CD4-positive, alpha-beta T cell (primary cell): ENCODE measurements around the gene MAN2A1. TPM values are rescaled to one million over a fixed set of nuclear protein-coding genes. Genes with fewer than 3 reads are reported as not detected.

Source experiments
- ATAC-seq: fragments of 200-7000 bp; cut with Tn5 transposase; one replicate; pipeline ENCODE4 v1.10.0; 2022; ENCODE audit warnings: mild to moderate bottlenecking; ENCODE audit not compliant: poor library complexity
- CTCF ChIA-PET: fragments of 350-600 bp; sonication (Branson Sonifier 250); formaldehyde crosslinking; loops from one replicate; lab custom pipeline; 2021; ENCODE audit warnings: antibody characterized with exemption, inconsistent platforms; lab: Charles Lee
- POLR2A ChIA-PET: fragments of 350-600 bp; sonication (Branson Sonifier 250); formaldehyde crosslinking; loops from one replicate; lab custom pipeline; 2021; ENCODE audit warnings: antibody characterized with exemption, inconsistent platforms; lab: Charles Lee
- DNase-seq, 14 experiments: peaks; one replicate each; pipeline ENCODE4 v3.0.0-alpha.2; 2013 to 2020; ENCODE audit warnings: mixed read lengths in 2 of 14
- H3K27ac ChIP-seq, 2 donors: one replicate each; pipeline versions ENCODE4 v1.5.1 to v1.7.0; 2013; ENCODE audit warnings: low read length in 2 of 2, low read depth in 1 of 2, mild to moderate bottlenecking in 1 of 2
- H3K27me3 ChIP-seq, 2 experiments: 1 replicate in 1 of 2; 2 replicates in 1 of 2; pipeline versions ENCODE4 v1.6.1 to v1.7.0; 2013; ENCODE audit warnings: low read length in 2 of 2, control low read depth in 1 of 2, mild to moderate bottlenecking in 1 of 2, moderate library complexity in 1 of 2; ENCODE audit not compliant: insufficient read depth in 2 of 2, control insufficient read depth in 1 of 2
- H3K36me3 ChIP-seq: one replicate; pipeline ENCODE4 v1.6.1; 2013; ENCODE audit warnings: low read length, control low read depth; ENCODE audit not compliant: insufficient read depth
- H3K4me1 ChIP-seq: one replicate; pipeline ENCODE4 v1.6.1; 2013; ENCODE audit warnings: low read length, control low read depth; ENCODE audit not compliant: insufficient read depth
- H3K4me3 ChIP-seq: one replicate; pipeline ENCODE4 v1.5.1; 2013; ENCODE audit warnings: mild to moderate bottlenecking, low read length, moderate library complexity
- H3K9me3 ChIP-seq, 2 experiments: 1 replicate in 1 of 2; 2 replicates in 1 of 2; pipeline versions ENCODE4 v1.6.1 to v1.7.0; 2013; ENCODE audit warnings: low read length in 2 of 2, mild to moderate bottlenecking in 2 of 2, control low read depth in 1 of 2, moderate library complexity in 1 of 2; ENCODE audit not compliant: control insufficient read depth in 1 of 2, insufficient read depth in 1 of 2
- H3K27ac Mint-ChIP-seq: one replicate; pipeline ENCODE4 v1.8.0; 2020; ENCODE audit warnings: mixed read lengths
- H3K27me3 Mint-ChIP-seq: one replicate; pipeline ENCODE4 v1.8.0; 2021; ENCODE audit warnings: mixed read lengths
- H3K36me3 Mint-ChIP-seq: one replicate; pipeline ENCODE4 v1.8.0; 2021; ENCODE audit warnings: low read depth, mixed read lengths
- H3K4me1 Mint-ChIP-seq: one replicate; pipeline ENCODE4 v1.8.0; 2021; ENCODE audit warnings: low read depth, mixed read lengths
- H3K4me3 Mint-ChIP-seq: one replicate; pipeline ENCODE4 v1.8.0; 2020; ENCODE audit warnings: mild to moderate bottlenecking, mixed read lengths
- H3K9me3 Mint-ChIP-seq: one replicate; pipeline ENCODE4 v1.8.0; 2020; ENCODE audit warnings: mixed read lengths
- intact Hi-C, 2 experiments: fragments of 100-400 bp; cut with DNase I in 1 of 2; cut with micrococcal nuclease in 1 of 2; formaldehyde crosslinking; loops; one replicate each; pipeline versions ENCODE4 v1.15.1 to v1.9.0; 2023 to 2025; cut with DNase I, micrococcal nuclease
- total RNA-seq, 174 experiments: library from RNA in 2 of 174; stranded (reverse) in 2 of 174; gene quantifications; one replicate each; pipeline ENCODE4 v1.2.3 and lab custom pipeline; 2021 to 2026
- TF ChIP-seq, protein P1 (sequence below): fragments of 200-600 bp; IDR thresholded peaks from one replicate; pipeline ENCODE4 v1.8.0; 2022; ENCODE audit warnings: antibody characterized with exemption, mild to moderate bottlenecking

Gene MAN2A1
- total RNA-seq, 2 experiments from 2014 or later, result 50.6 to 52.7 TPM

DNA sequence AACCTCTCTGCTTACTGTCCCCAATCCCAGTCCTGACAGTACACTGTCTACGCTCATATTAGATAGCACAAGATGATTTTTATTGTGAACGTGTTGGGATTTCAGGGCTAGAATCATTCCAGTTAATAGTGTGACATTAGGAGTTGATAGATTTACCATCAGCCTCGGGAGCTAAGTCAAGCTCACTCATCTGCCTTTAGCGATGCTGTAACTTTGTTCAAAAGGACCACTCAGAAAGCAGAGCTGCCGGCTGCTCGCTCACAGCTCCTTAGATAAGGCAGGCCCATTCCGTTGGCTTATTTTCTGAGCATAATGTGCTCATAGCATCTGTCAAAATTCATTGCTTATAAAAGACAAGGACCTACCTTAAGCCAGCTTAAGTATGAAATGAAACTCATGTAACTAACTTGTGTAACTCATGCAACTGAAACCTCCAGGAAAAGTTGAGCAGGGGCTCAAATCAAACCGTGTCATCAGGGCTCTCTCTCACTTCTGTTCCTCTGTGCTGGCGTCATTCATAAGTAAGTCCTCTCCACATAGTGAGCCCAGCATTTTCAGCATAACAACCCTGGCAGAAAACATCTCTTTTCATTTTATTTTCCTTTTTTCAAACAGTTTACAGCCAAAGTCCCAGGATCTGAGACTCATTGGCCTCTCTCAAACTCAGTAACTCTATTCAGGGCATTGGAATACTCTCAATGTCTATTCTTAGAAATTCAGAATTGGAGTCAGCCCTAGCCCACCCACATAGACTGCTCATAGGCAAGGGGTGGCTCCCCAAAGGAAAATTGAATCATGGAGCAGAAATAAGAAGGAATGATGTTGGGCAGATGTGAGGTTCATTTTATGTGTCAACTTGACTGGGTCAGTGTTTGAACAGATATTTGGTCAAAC is 208.8 kb downstream of the MAN2A1 start:
- ATAC-seq (no peak), DNase-seq (no peak)
- no peaks in the 10 kb centered on the region for H3K4me1 ChIP-seq
- Mint-ChIP-seq H3K4me3 (no peak overlapping the region), H3K27ac (no peak overlapping the region), H3K9me3 (no peaks in the 10 kb centered on the region), H3K27me3 (no peaks in the 10 kb centered on the region), H3K4me1 (no peaks in the 10 kb centered on the region), H3K36me3 (no peaks in the 10 kb centered on the region)
- TF ChIP-seq, protein P1, sequence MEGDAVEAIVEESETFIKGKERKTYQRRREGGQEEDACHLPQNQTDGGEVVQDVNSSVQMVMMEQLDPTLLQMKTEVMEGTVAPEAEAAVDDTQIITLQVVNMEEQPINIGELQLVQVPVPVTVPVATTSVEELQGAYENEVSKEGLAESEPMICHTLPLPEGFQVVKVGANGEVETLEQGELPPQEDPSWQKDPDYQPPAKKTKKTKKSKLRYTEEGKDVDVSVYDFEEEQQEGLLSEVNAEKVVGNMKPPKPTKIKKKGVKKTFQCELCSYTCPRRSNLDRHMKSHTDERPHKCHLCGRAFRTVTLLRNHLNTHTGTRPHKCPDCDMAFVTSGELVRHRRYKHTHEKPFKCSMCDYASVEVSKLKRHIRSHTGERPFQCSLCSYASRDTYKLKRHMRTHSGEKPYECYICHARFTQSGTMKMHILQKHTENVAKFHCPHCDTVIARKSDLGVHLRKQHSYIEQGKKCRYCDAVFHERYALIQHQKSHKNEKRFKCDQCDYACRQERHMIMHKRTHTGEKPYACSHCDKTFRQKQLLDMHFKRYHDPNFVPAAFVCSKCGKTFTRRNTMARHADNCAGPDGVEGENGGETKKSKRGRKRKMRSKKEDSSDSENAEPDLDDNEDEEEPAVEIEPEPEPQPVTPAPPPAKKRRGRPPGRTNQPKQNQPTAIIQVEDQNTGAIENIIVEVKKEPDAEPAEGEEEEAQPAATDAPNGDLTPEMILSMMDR, result no peak
- ChIA-PET CTCF (no interaction called here), POLR2A (no interaction called here)
- H3K9me3 ChIP-seq, result no peaks in the 10 kb centered on the region
- no peak overlapping the region for H3K4me3 ChIP-seq
- intact Hi-C loops, result no loop called here
- no peaks in the 10 kb centered on the region for H3K36me3 ChIP-seq
- H3K27me3 ChIP-seq, result no peaks in the 10 kb centered on the region
- no peak overlapping the region for H3K27ac ChIP-seq

GRCh38 chr5:109899163-109899535 is 209.4 kb downstream of the MAN2A1 start:
- no peak overlapping the region for H3K4me3 ChIP-seq
- no peaks in the 10 kb centered on the region for H3K4me1 ChIP-seq
- Mint-ChIP-seq H3K4me1 (no peaks in the 10 kb centered on the region), H3K27me3 (no peaks in the 10 kb centered on the region), H3K27ac (no peak overlapping the region), H3K36me3 (no peaks in the 10 kb centered on the region), H3K4me3 (no peak overlapping the region), H3K9me3 (no peaks in the 10 kb centered on the region)
- ATAC-seq, result no peak
- H3K9me3 ChIP-seq, result no peaks in the 10 kb centered on the region
- no peak overlapping the region for H3K27ac ChIP-seq
- H3K27me3 ChIP-seq, result no peaks in the 10 kb centered on the region
- no peak for DNase-seq
- H3K36me3 ChIP-seq, result no peaks in the 10 kb centered on the region
- intact Hi-C loops, result no loop called here
- ChIA-PET POLR2A (no interaction called here), CTCF (no interaction called here)
- TF ChIP-seq, protein P1, result no peak

- no peaks in the 10 kb centered on the region for H3K4me1 ChIP-seq
- Mint-ChIP-seq H3K4me3 (no peak overlapping the region), H3K4me1 (no peaks in the 10 kb centered on the region), H3K27me3 (no peaks in the 10 kb centered on the region), H3K36me3 (no peaks in the 10 kb centered on the region), H3K9me3 (no peaks in the 10 kb centered on the region), H3K27ac (no peak overlapping the region)
- no peak for DNase-seq
- no peaks in the 10 kb centered on the region for H3K27me3 ChIP-seq
- POLR2A ChIA-PET, result no interaction called here
- TF ChIP-seq, protein P1, result no peak
- H3K36me3 ChIP-seq, result no peaks in the 10 kb centered on the region
- no peak for ATAC-seq
- intact Hi-C loops, result no loop called here
- CTCF ChIA-PET, result no interaction called here
- H3K27ac ChIP-seq, result no peak overlapping the region
- H3K4me3 ChIP-seq, result no peak overlapping the region
- no peaks in the 10 kb centered on the region for H3K9me3 ChIP-seq
Observed at GRCh38 chr5:109900461-109900860, 210.7 kb downstream of the MAN2A1 start.
